GM19395 (cell line): Measurements from ENCODE around the gene PTGER2.

Source experiments
- ATAC-seq: cut with Tn5 transposase; IDR thresholded peaks from one replicate; pipeline ENCODE4 v1.9.1; 2021; ENCODE audit warnings: mild to moderate bottlenecking, moderate library complexity; ENCODE audit not compliant: unreplicated experiment

Gene PTGER2

DNA sequence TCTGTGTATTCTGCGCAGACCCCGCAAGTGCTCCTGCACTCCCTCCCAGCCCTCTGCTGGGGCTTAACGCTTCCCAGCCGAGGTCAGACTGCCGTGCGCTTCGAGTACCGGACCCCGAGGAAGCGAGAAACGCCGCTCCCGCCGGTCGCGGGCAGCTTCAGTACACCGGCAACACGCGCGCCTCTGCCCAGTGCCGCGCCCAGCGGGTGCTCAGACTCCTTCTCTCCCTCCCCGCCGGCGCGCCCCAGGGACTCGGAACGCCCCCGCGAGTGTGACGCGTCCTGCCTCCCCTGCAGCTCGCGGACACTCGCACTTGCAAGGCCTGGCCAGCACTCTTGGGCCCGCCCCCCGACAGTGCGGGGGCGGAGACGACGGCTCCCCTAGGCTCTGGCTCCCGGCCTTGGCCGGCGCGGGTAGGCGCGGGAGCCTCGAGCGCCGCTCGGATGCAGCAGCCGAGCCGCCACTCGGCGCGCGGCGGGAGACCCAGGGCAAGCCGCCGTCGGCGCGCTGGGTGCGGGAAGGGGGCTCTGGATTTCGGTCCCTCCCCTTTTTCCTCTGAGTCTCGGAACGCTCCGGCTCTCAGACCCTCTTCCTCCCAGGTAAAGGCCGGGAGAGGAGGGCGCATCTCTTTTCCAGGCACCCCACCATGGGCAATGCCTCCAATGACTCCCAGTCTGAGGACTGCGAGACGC, at the start of gene PTGER2:
PTGER2 (plus strand) TSS at position 410 of the 692 bp plus-strand sequence; CDS start at position 647, 237 bp downstream.
- peak; percentile 47 for ATAC-seq

GRCh38 chr14:52265253-52265652, 48.9 kb upstream of the PTGER2 start:
- peak; percentile 64 for ATAC-seq

- no peak for ATAC-seq
Observed at GRCh38 chr14:52266179-52266578, 47.9 kb upstream of the PTGER2 start.

GRCh38 chr14:52266782-52267181, 47.3 kb upstream of the PTGER2 start:
- no peak for ATAC-seq

GRCh38 chr14:52267501-52268278, 46.4 kb upstream of the PTGER2 start, which contains the start of gene PTGDR:
Gene PTGDR, plus strand, starts transcription at chr14:52267698. Its CDS starts 117 bp downstream, at chr14:52267815.
- ATAC-seq, result no peak

- no peak for ATAC-seq
Observed at GRCh38 chr14:52268279-52269061, 45.6 kb upstream of the PTGER2 start.

- ATAC-seq, result no peak
Observed at GRCh38 chr14:52269100-52269499, 45.0 kb upstream of the PTGER2 start.

GRCh38 chr14:52269982-52270381, 44.1 kb upstream of the PTGER2 start:
- ATAC-seq, result no peak

- no peak for ATAC-seq
Observed at GRCh38 chr14:52271538-52271937, 42.6 kb upstream of the PTGER2 start.

DNA sequence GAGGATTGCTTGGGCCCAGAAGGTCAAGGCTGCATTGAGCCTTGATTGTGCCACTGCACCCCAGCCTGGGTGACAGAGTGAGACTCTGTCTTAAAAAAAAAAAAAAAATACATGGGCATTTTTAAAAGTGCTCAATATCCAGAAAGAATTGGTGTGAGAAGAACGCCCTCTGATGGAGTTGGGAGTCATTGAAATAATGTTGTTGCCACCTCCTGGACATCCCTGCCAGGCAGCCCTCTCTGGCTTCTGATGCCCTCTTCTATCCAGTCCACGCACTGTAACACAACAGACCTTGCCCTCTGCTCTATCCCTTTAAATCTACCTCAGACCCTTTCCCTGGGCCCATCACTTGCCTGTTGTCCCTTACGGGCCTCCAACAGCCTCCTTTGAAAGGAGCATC, 41.7 kb upstream of the PTGER2 start:
- no peak for ATAC-seq

DNA sequence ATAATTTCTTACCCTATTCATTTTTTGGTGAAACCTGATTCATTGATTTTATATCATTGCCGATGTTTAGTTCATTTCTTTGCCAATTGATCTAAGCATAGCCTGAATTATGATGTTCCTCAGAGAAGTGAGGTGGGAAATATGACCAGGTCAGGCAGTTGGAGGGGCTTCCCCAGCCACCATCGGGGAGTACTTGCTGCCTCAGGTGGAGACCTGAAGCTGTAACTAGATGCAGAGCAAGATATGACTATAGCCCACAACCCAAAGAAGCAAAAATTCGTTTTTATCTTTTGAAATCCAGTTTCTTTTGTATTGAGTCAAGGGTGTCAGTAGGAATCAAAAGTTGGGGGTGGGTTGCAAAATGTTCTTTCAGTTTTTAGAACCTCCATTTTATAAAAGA, 38.7 kb upstream of the PTGER2 start:
- no peak for ATAC-seq

DNA sequence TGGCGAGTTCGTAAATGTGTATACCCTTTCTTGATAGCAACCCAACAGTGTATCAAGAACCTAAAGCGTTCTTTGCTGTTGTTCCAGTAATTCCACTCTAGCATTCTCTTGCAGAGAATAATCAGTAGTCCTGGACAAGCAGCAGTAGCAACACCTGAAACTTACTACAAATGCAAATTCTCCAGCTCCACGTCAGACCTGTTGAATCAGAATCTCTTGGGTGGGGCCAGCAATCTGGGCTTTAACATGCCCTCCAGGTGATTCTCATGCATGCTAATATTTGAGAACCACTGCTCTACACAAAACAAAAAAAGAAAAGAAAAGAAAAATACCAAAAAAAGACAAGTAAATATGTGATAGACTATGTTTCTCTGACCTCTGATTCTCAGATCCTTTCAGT, 36.6 kb upstream of the PTGER2 start:
- no peak for ATAC-seq

- ATAC-seq, result no peak
Observed at GRCh38 chr14:52279408-52279807, 34.7 kb upstream of the PTGER2 start.

DNA sequence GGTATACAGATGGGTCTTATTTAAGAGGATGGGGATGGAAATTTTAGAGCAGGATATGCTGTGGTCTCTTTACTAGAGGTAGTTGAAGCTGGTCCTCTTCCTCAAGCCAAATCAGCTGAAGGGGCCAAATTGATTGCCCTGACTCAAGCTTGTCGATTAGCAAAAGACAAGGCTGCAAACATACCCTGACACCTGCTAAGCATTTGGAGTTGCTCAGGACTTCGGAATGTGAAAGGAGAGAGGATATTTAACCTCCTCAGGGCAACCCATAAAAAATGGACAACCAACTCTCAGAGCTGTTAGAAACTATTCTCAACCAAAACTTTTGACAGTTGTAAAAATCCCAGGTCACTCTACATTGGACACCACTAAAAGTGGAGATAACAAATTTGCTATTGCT, 31.0 kb upstream of the PTGER2 start:
- ATAC-seq, result no peak

DNA sequence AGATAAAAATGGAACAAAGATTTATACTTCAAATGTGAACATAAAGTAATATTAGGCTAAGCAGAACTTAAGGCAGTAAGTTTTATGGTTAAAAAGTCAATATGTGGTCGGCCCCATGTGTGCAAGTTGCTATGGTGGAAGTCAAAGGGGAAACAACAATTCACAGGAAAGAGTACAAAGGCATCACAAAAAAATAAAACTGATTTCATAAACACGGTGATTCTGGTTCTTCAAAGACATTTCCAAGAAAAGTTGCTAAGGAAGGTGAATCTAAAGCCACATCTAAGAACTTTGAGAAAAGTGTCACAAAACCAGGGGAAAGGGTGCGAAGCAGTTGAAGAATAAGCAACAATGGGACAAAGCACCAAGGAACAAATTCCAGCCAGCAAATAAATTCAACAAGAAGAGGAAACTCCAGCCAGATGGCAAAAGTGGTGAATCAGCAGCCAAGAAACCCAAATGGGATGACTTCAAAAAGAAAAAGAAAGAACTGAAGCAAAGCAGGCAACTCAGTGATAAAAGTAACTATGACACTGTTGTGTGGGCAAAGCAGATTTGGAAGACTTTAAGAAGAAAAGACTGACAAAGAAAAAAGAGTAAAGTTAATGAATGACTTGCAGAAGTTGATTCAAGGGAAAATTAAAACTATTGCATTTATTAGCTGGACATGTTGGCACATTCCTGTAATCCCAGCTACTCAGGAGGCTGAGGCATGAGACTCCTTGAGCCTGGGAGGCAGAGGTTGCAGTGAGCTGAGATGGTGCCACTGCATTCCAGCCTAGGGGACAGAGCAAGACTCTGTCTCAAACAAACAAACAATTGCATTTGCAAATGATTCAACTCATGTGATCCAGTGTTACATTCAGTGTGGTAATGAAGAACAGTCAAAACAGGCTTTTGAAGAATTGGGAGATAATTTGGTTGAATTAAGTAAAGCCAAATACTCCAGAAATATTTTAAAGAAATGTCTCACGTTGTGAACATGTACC, 27.2 kb upstream of the PTGER2 start:
- ATAC-seq, result no peak

DNA sequence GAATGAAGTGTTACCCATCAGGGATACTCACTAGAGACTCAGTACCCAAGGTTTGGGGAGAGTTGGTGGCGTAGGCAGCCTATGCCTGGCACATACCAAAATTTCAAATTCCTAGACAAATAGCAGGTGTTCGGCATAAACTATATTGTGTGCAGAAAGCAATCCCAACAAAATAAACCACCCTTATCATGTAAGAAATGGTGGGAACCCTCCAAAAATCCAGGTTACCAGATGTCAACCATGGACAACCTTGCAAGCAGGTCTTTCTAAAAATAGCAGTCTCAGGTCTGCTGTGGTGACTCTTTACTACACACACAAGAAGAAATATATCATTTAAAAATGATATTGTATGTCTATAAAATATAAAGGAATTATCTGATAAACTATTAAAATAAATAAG, 17.7 kb upstream of the PTGER2 start:
- no peak for ATAC-seq

DNA sequence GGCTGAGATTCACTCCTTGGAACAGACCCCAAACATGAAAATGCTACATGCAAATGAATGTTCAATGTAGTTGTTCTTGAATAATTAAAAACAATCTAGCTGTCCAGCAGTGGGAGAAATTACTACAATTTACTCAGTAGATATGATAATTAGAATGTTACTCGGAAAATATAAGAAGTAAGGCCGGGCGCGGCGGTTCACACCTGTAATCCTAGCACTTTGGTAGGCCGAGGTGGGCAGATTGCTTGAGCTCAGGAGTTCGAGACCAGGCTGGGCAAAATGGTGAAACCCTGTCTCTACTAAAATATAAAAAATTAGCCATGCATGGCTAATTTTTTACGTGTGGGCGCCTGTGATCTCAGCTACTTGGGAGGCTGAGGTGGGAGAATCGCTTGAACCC, 15.3 kb upstream of the PTGER2 start:
- no peak for ATAC-seq

DNA sequence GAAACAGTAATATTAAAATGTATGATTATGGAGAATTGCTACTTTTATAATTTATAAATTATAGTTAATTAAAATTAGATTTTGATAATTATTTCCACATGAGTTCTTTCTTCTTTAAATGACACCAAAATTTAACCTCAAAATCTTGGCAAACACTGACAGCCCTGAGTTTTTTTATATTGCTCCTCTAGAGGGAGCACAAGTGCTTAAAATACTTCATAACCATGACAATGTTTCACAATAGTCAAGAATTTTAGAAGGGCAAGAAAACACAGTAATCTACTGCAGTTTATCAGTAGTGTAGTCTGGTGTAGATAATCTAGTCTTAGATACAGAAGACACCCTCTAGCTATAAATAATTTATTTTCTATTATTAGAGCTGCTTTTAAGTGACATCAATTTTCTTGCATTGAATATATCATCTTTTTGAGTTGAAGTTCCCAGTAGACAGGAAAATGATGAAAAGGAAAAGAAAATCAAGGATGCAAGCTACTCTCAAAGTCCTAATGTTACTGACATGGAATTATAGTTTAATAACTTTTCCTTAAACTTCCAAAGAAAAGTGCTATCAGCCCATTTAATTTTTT, 14.3 kb upstream of the PTGER2 start:
- ATAC-seq, result no peak

DNA sequence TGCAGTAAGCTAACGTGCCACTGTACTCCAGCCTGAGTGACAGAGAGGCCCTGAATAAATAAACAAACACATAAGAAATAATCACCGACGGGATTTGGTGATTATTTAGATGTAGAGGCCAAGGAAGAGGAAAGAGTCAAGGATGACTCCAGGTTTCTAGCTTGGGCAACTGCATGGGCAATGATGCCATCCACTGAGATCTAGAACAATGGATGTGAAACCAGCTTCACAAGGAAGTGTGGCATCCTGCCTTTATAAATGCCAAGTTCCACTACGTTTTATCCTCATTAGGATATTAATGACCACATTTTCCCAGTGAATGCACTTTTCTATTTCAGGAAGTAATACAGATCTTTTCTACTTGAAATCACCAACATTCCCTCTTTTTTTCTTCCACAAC, 10.9 kb upstream of the PTGER2 start:
- no peak for ATAC-seq
